Keratinocyte (primary cell): ENCODE measurements around the gene TMEM208.

Source experiments
- CTCF ChIP-seq, 3 experiments: IDR thresholded peaks in 1 of 3; conservative IDR thresholded peaks in 1 of 3; optimal IDR thresholded peaks in 1 of 3; 2 replicates in 2 of 3; 3 replicates in 1 of 3; pipeline versions ENCODE3 to v1.5.1; 2011; ENCODE audit warnings: low read length in 3 of 3, mild to moderate bottlenecking in 3 of 3, moderate library complexity in 2 of 3, control low read depth in 1 of 3, inconsistent platforms in 1 of 3; ENCODE audit not compliant: insufficient read depth in 2 of 3; ENCODE audit errors: extremely low read depth in 1 of 3
- EZH2 ChIP-seq: IDR thresholded peaks from one replicate; pipeline ENCODE4 v1.6.1; 2012; ENCODE audit warnings: inconsistent platforms, mild to moderate bottlenecking, low read length, moderate library complexity

GRCh38 chr16:67260426-67261063 is 33.6 kb downstream of the TMEM208 start:
- TF ChIP-seq CTCF (optimal IDR thresholded peaks at IDR 0.05 in 1 of 3, IDR thresholded peaks at IDR 0.05 in 1 of 3, conservative IDR thresholded peaks at IDR 0.05 in 1 of 3; ENCODE audit: extremely low read depth in 1 of 3, insufficient read depth in 2 of 3, low read length in 3 of 3) (peak; percentile 76 to 85 (median 80)), EZH2 (no peak)
